Chondrocyte (in vitro differentiated cells): ENCODE data around the gene ANXA11. TPM values are rescaled to one million over a fixed set of nuclear protein-coding genes. Genes with fewer than 3 reads are reported as not detected.

Experiments used
- DNase-seq: peaks from one replicate; pipeline ENCODE4 v3.0.0; 2021; ENCODE audit warnings: mixed read lengths, low spot score
- H3K27ac Mint-ChIP-seq: one replicate; pipeline ENCODE4 v1.8.0; 2021; ENCODE audit warnings: mild to moderate bottlenecking, moderate library complexity, mixed read lengths; ENCODE audit not compliant: unreplicated experiment
- H3K27me3 Mint-ChIP-seq: 2 replicates; pipeline ENCODE4 v1.8.0; 2021; ENCODE audit warnings: low read depth, mixed read lengths
- H3K36me3 Mint-ChIP-seq: 2 replicates; pipeline ENCODE4 v1.8.0; 2021; ENCODE audit warnings: low read depth, mixed read lengths
- H3K4me1 Mint-ChIP-seq: 2 replicates; pipeline ENCODE4 v1.8.0; 2021; ENCODE audit warnings: low read depth, mild to moderate bottlenecking, mixed read lengths
- H3K4me3 Mint-ChIP-seq: one replicate; pipeline ENCODE4 v1.8.0; 2021; ENCODE audit warnings: mild to moderate bottlenecking, moderate library complexity, mixed read lengths; ENCODE audit not compliant: unreplicated experiment
- H3K9me3 Mint-ChIP-seq: 2 replicates; pipeline ENCODE4 v1.8.0; 2021; ENCODE audit warnings: low read depth, mixed read lengths
- total RNA-seq: library from RNA; stranded (reverse); gene quantifications from 3 replicates; pipeline ENCODE4 v1.2.1, GENCODE V29; 2021
- TF ChIP-seq, protein P1 (sequence below): fragments of 200-600 bp; sonication (generic); IDR thresholded peaks from 2 replicates; pipeline ENCODE4 v1.5.0; 2021; ENCODE audit warnings: antibody characterized with exemption, mild to moderate bottlenecking, moderate library complexity

Gene ANXA11
- total RNA-seq, 1 donor from 2014 or later: 139 TPM

DNA sequence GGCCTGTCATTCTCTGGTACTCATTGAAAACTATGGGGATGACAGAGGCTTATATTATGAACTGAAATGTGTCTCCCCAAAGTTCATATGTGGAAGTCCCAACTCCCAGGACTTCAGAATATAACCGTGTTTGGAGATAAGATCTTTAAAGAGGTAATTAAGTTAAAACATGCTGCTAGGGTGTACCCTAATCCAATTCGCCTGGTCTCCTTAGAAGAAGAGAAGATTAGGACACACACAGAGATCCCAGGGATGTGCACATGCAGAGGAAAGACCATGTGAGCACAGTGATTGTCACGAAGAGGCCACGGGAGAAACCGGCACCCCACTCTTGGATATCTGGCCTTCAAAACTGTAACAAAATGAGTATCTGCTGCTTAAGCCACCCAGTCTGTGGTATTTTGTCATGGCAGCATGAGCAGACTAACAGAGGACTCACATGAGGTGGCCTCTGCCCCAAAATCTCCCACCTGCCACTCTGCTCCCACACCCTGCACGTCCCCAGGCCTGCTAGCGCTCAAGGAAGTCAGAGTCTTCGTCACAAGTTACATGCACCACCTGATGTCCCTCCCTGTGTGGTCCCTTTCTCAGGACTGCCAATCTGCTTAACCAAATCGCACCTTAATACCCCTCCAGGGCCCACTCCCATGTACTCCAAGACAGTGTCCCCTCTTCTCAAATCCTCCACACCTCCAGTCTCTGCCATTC is 46.0 kb downstream of the ANXA11 start:
- H3K4me1 Mint-ChIP-seq: peaks cover 63% of the 10 kb centered on the region
- peak; percentile 66 for DNase-seq
- no peaks in the 10 kb centered on the region for H3K9me3 Mint-ChIP-seq
- H3K27ac Mint-ChIP-seq: peak overlapping the region; percentile 87
- H3K4me3 Mint-ChIP-seq: no peak overlapping the region
- TF ChIP-seq, protein P1, sequence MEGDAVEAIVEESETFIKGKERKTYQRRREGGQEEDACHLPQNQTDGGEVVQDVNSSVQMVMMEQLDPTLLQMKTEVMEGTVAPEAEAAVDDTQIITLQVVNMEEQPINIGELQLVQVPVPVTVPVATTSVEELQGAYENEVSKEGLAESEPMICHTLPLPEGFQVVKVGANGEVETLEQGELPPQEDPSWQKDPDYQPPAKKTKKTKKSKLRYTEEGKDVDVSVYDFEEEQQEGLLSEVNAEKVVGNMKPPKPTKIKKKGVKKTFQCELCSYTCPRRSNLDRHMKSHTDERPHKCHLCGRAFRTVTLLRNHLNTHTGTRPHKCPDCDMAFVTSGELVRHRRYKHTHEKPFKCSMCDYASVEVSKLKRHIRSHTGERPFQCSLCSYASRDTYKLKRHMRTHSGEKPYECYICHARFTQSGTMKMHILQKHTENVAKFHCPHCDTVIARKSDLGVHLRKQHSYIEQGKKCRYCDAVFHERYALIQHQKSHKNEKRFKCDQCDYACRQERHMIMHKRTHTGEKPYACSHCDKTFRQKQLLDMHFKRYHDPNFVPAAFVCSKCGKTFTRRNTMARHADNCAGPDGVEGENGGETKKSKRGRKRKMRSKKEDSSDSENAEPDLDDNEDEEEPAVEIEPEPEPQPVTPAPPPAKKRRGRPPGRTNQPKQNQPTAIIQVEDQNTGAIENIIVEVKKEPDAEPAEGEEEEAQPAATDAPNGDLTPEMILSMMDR: no peak
- peaks cover 49% of the 10 kb centered on the region for H3K36me3 Mint-ChIP-seq
- no peaks in the 10 kb centered on the region for H3K27me3 Mint-ChIP-seq

DNA sequence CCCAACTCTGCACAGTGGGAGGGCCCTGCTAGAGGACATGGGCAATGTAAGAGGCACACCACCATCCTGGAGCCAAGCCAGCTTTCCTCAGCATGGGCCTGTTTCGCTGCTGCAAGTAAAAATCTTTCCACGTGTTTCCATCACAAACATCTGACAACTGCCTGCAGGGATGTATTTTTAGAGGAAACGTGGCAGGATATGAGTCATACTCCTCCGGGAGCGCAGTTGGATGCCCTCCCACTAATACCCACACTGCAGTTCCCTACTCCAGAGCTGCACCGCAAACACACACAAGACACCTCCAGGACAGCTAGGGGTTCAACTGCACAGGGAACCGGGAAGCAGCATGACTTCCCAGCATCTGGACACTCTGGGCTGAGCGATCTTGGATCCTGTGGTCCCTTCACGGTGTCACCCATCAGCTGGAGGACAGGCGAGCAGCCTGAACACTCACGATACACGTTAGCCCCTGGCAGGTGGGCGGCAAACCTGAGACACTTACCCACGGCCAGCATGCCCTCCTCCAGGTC is 46.7 kb downstream of the ANXA11 start:
- H3K27ac Mint-ChIP-seq: peak overlapping the region; percentile 87
- peaks cover 58% of the 10 kb centered on the region for H3K4me1 Mint-ChIP-seq
- peak; percentile 94 for DNase-seq
- peaks cover 44% of the 10 kb centered on the region for H3K36me3 Mint-ChIP-seq
- H3K4me3 Mint-ChIP-seq: no peak overlapping the region
- no peaks in the 10 kb centered on the region for H3K27me3 Mint-ChIP-seq
- H3K9me3 Mint-ChIP-seq: no peaks in the 10 kb centered on the region
- TF ChIP-seq, protein P1: no peak

DNA sequence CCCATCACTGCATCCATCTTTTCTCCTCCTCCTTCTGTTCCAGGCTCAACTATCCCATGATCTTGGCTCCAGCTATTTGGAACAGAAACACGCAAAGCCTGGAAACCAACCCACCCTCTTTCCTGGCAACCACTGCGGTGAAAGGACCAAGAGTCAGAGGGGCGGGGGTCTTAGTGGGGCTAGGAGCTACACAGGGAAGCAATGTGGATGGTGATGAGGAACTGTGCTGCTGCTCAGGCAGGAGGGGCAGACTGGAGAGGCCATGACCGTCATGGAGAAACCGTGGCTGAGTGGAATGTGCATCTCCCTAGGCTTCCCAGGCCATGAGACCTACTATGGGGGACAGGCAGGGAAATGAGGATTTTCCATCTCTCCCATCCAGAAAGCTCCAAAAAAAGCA is 47.2 kb downstream of the ANXA11 start:
- no peaks in the 10 kb centered on the region for H3K27me3 Mint-ChIP-seq
- peaks cover 57% of the 10 kb centered on the region for H3K4me1 Mint-ChIP-seq
- no peak overlapping the region for H3K4me3 Mint-ChIP-seq
- H3K9me3 Mint-ChIP-seq: no peaks in the 10 kb centered on the region
- H3K27ac Mint-ChIP-seq: peak overlapping the region; percentile 87
- TF ChIP-seq, protein P1: no peak
- H3K36me3 Mint-ChIP-seq: peaks cover 42% of the 10 kb centered on the region
- DNase-seq: peak; percentile 54

DNA sequence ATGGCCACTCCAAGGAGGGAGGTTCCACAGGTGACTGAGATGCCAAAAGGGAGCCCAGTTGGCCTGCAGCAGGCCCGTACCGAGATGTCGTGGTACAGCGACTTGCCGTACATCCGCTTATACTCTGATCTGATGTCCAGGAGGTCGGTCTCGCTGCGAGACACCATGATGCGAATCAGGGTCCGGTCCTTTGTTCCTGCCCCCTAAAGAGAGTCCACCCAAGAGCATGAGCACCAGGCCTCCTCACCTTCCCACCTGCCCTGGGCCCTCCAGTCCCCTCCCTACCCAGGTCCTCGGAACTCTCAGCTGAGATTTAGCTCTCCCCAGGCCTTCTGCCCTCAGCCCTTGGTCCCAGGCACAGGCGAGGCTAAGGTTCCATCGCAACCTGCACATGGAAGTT is 47.8 kb downstream of the ANXA11 start:
- Mint-ChIP-seq H3K27me3 (no peaks in the 10 kb centered on the region), H3K27ac (peak overlapping the region; percentile 87), H3K4me1 (peaks cover 57% of the 10 kb centered on the region), H3K9me3 (no peaks in the 10 kb centered on the region), H3K4me3 (no peak overlapping the region), H3K36me3 (peaks cover 40% of the 10 kb centered on the region)
- TF ChIP-seq, protein P1: no peak
- peak; percentile 42 for DNase-seq

DNA sequence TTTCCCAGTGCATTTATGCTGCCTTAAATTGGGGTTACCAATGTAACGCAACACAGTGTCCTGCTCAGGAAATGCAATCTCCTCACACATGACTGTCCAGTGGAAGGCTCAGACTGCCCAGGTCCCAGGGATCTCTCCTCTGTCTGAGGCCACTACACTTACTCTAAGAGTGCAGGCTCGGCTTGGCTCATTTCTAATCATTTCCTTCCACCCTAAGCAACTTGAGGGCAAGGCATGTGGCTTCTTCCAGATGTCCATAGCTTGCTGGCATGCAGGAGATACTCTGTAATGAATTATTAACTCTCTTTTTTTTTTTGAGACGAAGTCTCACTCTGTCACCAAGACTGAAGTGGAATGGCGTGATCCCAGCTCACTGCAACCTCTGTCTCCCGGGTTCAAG is 49.1 kb downstream of the ANXA11 start:
- Mint-ChIP-seq H3K4me3 (no peak overlapping the region), H3K4me1 (peaks cover 57% of the 10 kb centered on the region), H3K27me3 (no peaks in the 10 kb centered on the region), H3K36me3 (peaks cover 33% of the 10 kb centered on the region), H3K27ac (peak overlapping the region; percentile 96), H3K9me3 (no peaks in the 10 kb centered on the region)
- DNase-seq: no peak
- TF ChIP-seq, protein P1: no peak
